GM18505 (cell line): ENCODE measurements around the gene SPATA32.

ENCODE experiments used
- ATAC-seq: cut with Tn5 transposase; IDR thresholded peaks from one replicate; pipeline ENCODE4 v1.9.1; 2021; ENCODE audit not compliant: unreplicated experiment
- POLR2A ChIP-seq: IDR thresholded peaks from 4 replicates; pipeline ENCODE4 v1.6.1; 2011; ENCODE audit warnings: borderline replicate concordance; ENCODE audit not compliant: insufficient read depth, insufficient read length; ENCODE audit errors: extremely low read depth

Gene SPATA32

GRCh38 chr17:45299361-45299760 is 37.5 kb upstream of the SPATA32 start:
- no peak for ATAC-seq
- no peak for TF ChIP-seq POLR2A

GRCh38 chr17:45298546-45299285 is 36.8 kb upstream of the SPATA32 start:
- no peak for ATAC-seq
- no peak for TF ChIP-seq POLR2A

- no peak for TF ChIP-seq POLR2A
- no peak for ATAC-seq
These were observed 34.9 kb upstream of the SPATA32 start for GRCh38 chr17:45296833-45297124.

GRCh38 chr17:45296003-45296832 is 34.3 kb upstream of the SPATA32 start:
- no peak for TF ChIP-seq POLR2A
- ATAC-seq, result no peak

- TF ChIP-seq POLR2A, result no peak
- ATAC-seq, result no peak
These were observed 32.6 kb upstream of the SPATA32 start for GRCh38 chr17:45294506-45294905.

- no peak for ATAC-seq
- TF ChIP-seq POLR2A, result no peak
These were observed 31.7 kb upstream of the SPATA32 start for GRCh38 chr17:45293413-45294211.

- no peak for TF ChIP-seq POLR2A
- no peak for ATAC-seq
These were observed 31.0 kb upstream of the SPATA32 start for GRCh38 chr17:45292696-45293412.

- TF ChIP-seq POLR2A, result no peak
- no peak for ATAC-seq
These were observed 29.4 kb upstream of the SPATA32 start for GRCh38 chr17:45291171-45291805.

- ATAC-seq, result no peak
- TF ChIP-seq POLR2A, result no peak
These were observed 28.4 kb upstream of the SPATA32 start for GRCh38 chr17:45290269-45290765.

GRCh38 chr17:45289301-45290268 is 27.7 kb upstream of the SPATA32 start:
- no peak for TF ChIP-seq POLR2A
- no peak for ATAC-seq

GRCh38 chr17:45288825-45289224 is 26.9 kb upstream of the SPATA32 start:
- no peak for ATAC-seq
- no peak for TF ChIP-seq POLR2A

- no peak for TF ChIP-seq POLR2A
- ATAC-seq, result no peak
These were observed 25.9 kb upstream of the SPATA32 start for GRCh38 chr17:45287526-45288500.
